Spinal cord (tissue), 10 donors: Measurements from ENCODE around the gene ADAM8. TPM values are rescaled to one million over a fixed set of nuclear protein-coding genes. Genes with fewer than 3 reads are reported as not detected.
"Not testable (repeated sequence)": the region's sequence is repeated elsewhere in the genome, so short reads cannot be mapped to it uniquely, and the experiment has no call there.

Experiments
- DNase-seq, 6 donors: peaks; one replicate each; pipeline versions ENCODE4 v3.0.0 to v3.0.0-alpha.2; 2013 to 2015; ENCODE audit warnings: low spot score in 6 of 6, low read depth in 4 of 6
- H3K27ac ChIP-seq: one replicate; pipeline ENCODE4 v1.5.1; 2013; ENCODE audit warnings: low read depth, low read length, control low read depth
- H3K27me3 ChIP-seq: one replicate; pipeline ENCODE4 v1.6.1; 2013; ENCODE audit warnings: low read length; ENCODE audit not compliant: control insufficient read depth, insufficient read depth
- H3K36me3 ChIP-seq: one replicate; pipeline ENCODE4 v1.6.1; 2013; ENCODE audit warnings: low read length; ENCODE audit not compliant: control insufficient read depth, insufficient read depth
- H3K4me1 ChIP-seq: one replicate; pipeline ENCODE4 v1.6.1; 2013; ENCODE audit warnings: low read length; ENCODE audit not compliant: control insufficient read depth, insufficient read depth
- H3K4me3 ChIP-seq: one replicate; pipeline ENCODE4 v1.5.1; 2013; ENCODE audit warnings: low read depth, low read length, control low read depth
- H3K9me3 ChIP-seq: one replicate; pipeline ENCODE4 v1.6.1; 2013; ENCODE audit warnings: low read length; ENCODE audit not compliant: control insufficient read depth, insufficient read depth
- WGBS: methylation state at CpG from one replicate; pipeline ENCODE4 v1.1.5; 2013; ENCODE audit warnings: missing lambda C conversion rate; ENCODE audit not compliant: insufficient coverage; 5-methylcytosine and 5-hydroxymethylcytosine counted together
- long read RNA-seq, 4 donors: transcript quantifications; one replicate each; lab custom pipeline, GENCODE V29; 2026
- polyA plus RNA-seq, 2 donors: library from polyadenylated mRNA; unstranded; fragments of 120-200 nt; gene quantifications; one replicate each; pipeline ENCODE4 v1.2.1, GENCODE V29; 2013; ENCODE audit not compliant: insufficient read length in 2 of 2
- total RNA-seq, 2 donors: library from RNA; depleted of rRNA in 1 of 2; stranded (reverse); fragments of 120-200 nt in 1 of 2; fragments of >200 nt in 1 of 2; gene quantifications; one replicate each; pipeline versions ENCODE4 v1.2.3 to v1.2.4, GENCODE V29; 2013 to 2014
- donor health status: healthy.

The ADAM8 gene
- total RNA-seq (1 to 10 TPM; 1.7 to 3.9 TPM), polyA plus RNA-seq (1 to 10 TPM; 3.1 to 4.9 TPM)
- long read RNA-seq, donor 1 = 0 reads
- long read RNA-seq, donor 2 = 0 reads
- long read RNA-seq, donor 3 = 0 reads
- long read RNA-seq, donor 4, partial matches to known transcripts = 0 of 1 reads
- long read RNA-seq, donor 4, other reads (novel, unspliced or antisense) = 0 of 1 reads

DNA sequence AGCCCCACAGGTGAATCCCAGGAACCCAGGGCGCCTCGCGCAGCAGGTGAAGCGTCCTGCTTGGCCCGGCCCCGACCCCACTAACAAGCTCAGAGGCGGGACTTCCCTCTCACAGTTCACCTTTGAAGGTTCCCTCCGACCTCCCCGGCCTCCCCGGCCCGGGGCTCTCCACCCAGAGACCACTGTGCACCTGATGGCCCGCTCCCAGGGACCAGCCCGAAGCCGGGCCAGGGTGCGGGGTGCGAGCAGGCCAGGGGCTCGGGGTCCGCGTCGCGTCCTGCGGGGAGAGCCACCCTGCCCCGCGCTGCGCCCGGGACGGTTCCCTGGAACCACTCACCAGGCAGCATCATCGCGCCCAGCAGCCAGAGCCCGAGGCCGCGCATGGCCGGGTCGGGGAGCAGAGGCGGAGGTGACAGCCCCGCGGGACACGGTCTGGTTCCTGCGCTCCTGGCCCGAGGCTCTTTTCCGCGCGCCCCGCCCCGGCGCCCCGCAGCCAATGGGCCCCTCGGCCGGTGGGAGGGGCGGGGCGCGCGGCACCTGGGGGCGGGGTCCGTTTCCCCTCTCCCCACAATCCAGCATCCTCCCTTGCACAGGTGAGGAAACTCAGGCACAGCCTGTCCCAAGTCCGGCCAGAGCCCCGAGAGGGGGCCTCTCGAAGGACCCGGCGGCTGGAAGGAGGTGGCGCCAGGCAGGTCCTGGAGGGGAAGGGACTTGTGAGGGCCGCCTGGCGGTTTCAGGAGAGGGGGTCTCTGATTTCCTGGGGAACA is at the start of gene ADAM8:
Gene ADAM8, minus strand, starts transcription at position 434 of the 767 bp plus-strand sequence. Its CDS starts 51 bp downstream, at position 383.
- no peak for DNase-seq
- Histone ChIP-seq H3K9me3 (no peaks in the 10 kb centered on the region), H3K4me3 (no peak within 1 kb of the TSS), H3K27me3 (peaks cover 23% of the 10 kb centered on the region), H3K36me3 (peaks cover 72% of the 10 kb centered on the region), H3K4me1 (peaks cover 9% of the 10 kb centered on the region), H3K27ac (no peak within 1 kb of the TSS)
- 7% methylated on average over 53 of the region's 63 CpGs for WGBS

DNA sequence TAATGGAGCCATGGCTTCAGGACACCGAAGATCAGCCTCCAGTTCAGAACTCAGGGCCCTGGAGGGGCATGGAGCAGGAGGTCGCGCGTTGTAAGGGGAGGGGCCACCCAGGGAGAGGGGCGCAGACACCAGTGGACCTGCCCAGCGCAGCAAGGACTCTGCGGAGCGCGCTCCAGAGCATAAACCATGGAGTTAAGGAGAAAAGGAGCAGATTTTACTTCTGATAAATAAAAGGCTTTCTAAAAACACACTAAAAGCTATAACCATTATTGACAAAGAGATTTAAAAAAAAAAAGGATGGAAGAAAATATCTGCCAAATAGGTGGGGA is 49.5 kb upstream of the ADAM8 start:
- H3K4me3 ChIP-seq = no peak overlapping the region
- peaks cover 40% of the 10 kb centered on the region for H3K27me3 ChIP-seq
- H3K4me1 ChIP-seq = peaks cover 57% of the 10 kb centered on the region
- no peak for DNase-seq
- H3K27ac ChIP-seq = no peak overlapping the region
- H3K36me3 ChIP-seq = peaks cover 13% of the 10 kb centered on the region
- H3K9me3 ChIP-seq = no peaks in the 10 kb centered on the region
- WGBS = 3% methylated on average over 4 of the region's 9 CpGs

DNA sequence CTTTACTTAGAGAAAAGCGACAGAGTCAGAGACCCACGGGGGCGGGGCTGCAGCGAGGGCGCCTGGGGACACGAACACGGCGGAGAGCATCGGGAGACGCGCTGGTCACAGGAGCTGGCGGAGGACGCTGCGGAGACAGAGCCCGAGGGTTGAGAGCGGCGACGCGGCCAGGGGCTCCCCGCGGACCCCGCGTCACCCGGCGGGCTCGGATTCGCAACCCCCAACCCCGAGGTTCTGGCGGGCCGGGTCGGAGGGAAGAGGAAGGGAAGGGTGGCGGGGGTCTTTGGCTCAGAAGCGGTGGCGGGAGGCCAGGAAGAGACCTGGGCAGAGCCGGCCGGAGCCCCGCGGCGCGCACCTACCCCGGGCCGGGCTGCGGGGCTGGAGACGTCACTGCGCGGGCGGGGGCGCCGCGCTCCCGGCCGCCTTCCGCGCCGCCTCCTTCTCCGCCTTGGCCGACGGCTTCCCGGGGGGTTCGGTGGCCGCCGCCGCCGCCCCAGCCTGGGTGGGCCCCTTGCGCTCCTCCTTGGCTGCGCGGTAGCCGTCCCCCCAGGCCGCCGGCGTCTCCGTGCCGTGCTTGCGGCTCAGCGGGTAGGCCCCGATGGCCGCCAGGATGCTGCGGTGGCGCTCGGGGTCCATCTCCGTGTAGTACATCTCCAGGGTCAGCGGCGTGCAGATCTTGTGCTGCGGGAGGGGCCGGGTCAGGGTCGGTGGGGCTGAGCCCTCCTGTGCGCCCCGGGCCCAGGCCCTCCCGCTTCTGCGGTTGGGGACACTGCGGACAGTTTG is 49.0 kb upstream of the ADAM8 start:
- peaks cover 36% of the 10 kb centered on the region for H3K27me3 ChIP-seq
- peak overlapping the region; percentile 24 for H3K4me3 ChIP-seq
- peaks cover 13% of the 10 kb centered on the region for H3K36me3 ChIP-seq
- H3K27ac ChIP-seq = no peak overlapping the region
- peak in 2 of 6 donors; percentile 55 to 76 for DNase-seq
- peaks cover 57% of the 10 kb centered on the region for H3K4me1 ChIP-seq
- under 1% methylated on average over 91 of the region's 91 CpGs for WGBS
- no peaks in the 10 kb centered on the region for H3K9me3 ChIP-seq

DNA sequence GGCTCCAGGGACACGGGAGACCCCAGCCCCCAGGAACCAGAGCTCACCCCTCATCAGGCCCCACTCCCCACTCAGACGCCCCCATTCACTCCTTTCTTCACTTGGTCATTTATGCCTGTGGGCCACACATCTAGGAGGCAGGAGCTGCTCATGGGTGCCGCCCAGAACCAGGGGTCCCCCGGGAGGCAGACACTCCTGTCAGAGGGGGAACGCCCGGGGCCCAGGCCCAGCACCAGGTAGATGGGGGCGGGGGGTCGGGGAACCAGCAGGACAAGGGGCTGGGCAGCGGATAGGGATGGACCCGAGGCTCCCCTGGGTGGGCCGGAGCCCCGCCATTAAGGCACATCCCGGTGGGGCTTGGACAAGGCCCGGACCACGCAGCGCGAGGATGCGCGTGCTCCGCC is 48.2 kb upstream of the ADAM8 start:
- 14% methylated on average over 19 of the region's 20 CpGs for WGBS
- H3K4me3 ChIP-seq = peak overlapping the region; percentile 24

DNA sequence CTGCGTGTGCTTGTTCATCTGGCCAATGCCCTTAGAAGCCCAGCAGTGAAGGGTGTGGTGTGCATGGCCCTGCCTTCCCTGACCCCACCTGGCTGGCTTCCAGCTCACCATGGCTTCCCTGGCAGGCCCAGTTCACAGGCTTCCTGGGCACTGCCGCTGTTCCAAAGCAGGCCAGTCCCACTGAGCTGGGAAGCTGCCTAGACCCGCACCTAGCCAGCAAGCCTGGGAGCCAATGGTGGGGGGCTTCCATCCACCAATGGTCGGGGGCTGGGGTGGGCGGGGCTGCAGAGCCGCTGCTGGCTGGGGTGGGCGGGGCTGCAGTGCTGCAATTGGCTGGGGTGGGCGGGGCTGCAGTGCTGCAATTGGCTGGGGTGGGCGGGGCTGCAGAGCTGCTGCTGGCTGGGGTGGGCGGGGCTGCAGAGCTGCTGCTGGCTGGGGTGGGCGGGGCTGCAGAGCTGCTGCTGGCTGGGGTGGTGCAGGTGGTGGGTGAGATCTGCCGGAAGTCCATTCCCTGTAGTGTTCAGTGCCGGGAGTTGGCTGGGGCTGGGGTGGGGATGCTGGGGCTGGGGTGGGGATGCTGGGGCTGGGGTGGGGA is 47.6 kb upstream of the ADAM8 start:
- H3K4me3 ChIP-seq = no peak overlapping the region
- 4% methylated on average over 5 of the region's 13 CpGs for WGBS
- H3K36me3 ChIP-seq = peaks cover 13% of the 10 kb centered on the region
- no peak overlapping the region for H3K27ac ChIP-seq
- peak in 3 of 6 donors; percentile 59 to 92 (median 77) for DNase-seq
- peaks cover 34% of the 10 kb centered on the region for H3K27me3 ChIP-seq
- H3K4me1 ChIP-seq = peaks cover 51% of the 10 kb centered on the region
- no peaks in the 10 kb centered on the region for H3K9me3 ChIP-seq

More for the DNA sequence above, 48.2 kb upstream of the ADAM8 start:
- Histone ChIP-seq H3K27ac (no peak overlapping the region), H3K9me3 (no peaks in the 10 kb centered on the region), H3K27me3 (peaks cover 36% of the 10 kb centered on the region), H3K36me3 (peaks cover 13% of the 10 kb centered on the region), H3K4me1 (peaks cover 54% of the 10 kb centered on the region)
- no peak for DNase-seq

DNA sequence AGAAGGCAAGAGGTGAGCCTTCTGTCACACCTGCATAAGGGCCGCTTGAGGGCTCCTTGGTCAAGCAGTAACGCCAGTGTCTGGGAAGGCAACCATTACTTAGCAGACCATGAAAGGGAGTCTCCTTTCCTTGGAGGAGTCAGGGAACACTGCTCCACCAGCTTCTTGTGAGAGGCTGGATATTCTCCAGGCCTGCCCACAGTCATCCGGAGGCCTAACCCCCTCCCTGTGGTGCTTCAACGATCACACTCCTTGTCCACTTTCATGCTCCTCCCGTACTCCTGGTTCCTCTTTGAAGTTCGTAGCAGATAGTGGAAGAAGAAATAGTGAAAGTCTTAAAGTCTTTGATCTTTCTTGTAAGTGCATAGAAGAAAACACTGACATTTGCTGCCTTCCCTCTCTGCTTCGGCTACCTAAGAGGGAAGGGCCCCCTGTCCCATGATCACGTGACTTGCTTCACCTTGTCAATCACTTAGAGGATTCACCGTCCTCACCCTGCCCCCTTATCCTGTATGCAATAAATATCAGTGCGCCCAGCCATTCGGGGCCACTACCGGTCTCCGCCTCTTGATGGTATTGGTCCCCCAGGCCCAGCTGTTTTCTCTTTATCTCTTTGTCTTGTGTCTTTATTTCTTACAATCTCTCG is 45.5 kb upstream of the ADAM8 start:
- WGBS = 80% methylated on average over 1 of the region's 14 CpGs

DNA sequence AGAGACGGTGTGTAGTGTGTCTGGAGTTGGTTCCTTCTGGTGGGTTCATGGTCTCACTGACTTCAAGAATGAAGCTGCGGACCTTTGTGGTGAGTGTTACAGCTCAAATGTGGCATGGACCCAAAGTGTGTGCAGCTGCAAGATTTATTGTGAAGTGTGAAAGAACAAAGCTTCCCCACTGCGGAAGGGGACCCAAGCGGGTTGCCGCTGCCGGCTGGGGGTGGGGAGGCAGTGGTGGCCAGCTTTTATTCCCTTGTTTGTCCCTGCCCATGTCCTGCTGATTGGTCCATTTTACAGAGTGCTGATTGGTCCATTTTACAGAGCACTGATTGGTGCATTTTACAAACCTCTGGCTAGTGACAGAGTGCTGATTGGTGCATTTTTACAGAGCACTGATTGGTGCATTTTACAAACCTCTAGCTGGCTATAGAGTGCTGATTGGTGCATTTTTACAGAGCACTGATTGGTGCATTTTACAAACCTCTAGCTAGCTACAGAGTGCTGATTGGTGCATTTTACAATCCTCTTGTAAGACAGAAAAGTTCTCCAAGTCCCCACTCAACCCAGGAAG is 44.3 kb upstream of the ADAM8 start:
- H3K27me3 ChIP-seq = not testable (repeated sequence)

More for the DNA sequence above, 45.5 kb upstream of the ADAM8 start:
- not testable (repeated sequence) for DNase-seq, H3K36me3 ChIP-seq, H3K9me3 ChIP-seq, H3K4me3 ChIP-seq, H3K27ac ChIP-seq
- Histone ChIP-seq H3K4me1 (peaks cover 40% of the 10 kb centered on the region), H3K27me3 (peaks cover 21% of the 10 kb centered on the region)

DNA sequence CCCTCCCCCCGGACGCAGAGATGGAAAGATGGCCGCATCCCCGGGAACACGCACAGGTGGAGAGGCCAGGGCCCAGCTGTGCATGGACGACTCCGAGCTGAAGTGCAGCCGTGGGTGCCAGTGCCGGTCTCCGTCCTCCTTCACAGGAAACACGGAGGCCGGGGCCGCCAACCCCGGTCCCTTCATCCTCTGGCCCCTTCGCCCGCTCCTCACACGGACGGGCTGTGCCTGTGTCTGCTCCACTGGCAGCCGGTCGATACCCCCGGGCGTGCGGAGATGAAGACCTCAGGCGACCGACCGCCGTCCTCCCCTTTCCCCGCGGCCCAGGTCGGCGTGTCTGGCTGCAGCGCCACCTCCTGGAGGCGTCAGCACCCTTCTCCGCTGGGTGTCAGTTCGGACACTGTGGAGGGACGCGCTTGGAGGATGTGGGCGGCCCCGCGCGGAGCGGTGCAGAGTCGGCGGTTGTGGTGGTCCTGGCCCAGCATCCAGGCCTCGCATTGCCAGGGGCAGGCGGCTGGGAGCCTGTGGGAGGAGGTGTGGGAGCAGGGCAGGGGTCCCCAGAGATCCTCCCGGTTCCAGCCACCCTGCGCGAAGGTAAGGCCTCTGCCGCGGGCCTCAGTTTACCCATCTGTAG is 41.9 kb upstream of the ADAM8 start:
- 8% methylated on average over 50 of the region's 51 CpGs for WGBS
- peaks cover 9% of the 10 kb centered on the region for H3K36me3 ChIP-seq
- no peak overlapping the region for H3K27ac ChIP-seq
- peak in 3 of 6 donors; percentile 45 to 87 (median 80) for DNase-seq
- H3K9me3 ChIP-seq = no peaks in the 10 kb centered on the region
- peak overlapping the region; percentile 28 for H3K4me3 ChIP-seq
- H3K4me1 ChIP-seq = peaks cover 23% of the 10 kb centered on the region
- no peaks in the 10 kb centered on the region for H3K27me3 ChIP-seq

More for the DNA sequence above, 44.3 kb upstream of the ADAM8 start:
- WGBS = 63% methylated on average over 5 of the region's 6 CpGs
- not testable (repeated sequence) for H3K36me3 ChIP-seq, H3K27ac ChIP-seq, H3K4me3 ChIP-seq, H3K9me3 ChIP-seq, DNase-seq
- H3K4me1 ChIP-seq = peaks cover 28% of the 10 kb centered on the region
